Measurements from ENCODE around the gene HSPB6. TPM values are rescaled to one million over a fixed set of nuclear protein-coding genes. Genes with fewer than 3 reads are reported as not detected.

Gene HSPB6
- total and polyA plus RNA-seq, 7 donors = 303 to 1,308 (median 664) TPM

DNA sequence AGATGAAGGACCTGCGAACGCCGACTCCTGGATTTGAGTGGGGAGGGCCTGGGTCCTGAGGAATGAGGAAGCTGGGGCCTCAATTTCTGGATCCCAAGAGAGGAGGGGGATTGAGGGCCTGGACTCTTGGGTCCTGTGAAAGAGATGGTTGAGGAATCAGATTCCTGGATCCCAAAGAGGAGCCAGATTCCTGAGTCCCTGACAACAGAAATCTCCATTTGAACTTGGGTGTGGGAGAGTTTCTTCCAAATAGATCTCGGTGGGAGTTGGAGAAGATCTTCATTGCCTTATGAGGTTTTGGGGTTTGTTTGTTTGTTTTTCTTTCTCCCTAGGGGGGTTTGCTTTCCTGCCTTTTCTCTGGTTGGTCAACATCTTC, 10.8 kb downstream of the HSPB6 start:
- H3K4me1 ChIP-seq = peaks cover 42% of the 10 kb centered on the region

DNA sequence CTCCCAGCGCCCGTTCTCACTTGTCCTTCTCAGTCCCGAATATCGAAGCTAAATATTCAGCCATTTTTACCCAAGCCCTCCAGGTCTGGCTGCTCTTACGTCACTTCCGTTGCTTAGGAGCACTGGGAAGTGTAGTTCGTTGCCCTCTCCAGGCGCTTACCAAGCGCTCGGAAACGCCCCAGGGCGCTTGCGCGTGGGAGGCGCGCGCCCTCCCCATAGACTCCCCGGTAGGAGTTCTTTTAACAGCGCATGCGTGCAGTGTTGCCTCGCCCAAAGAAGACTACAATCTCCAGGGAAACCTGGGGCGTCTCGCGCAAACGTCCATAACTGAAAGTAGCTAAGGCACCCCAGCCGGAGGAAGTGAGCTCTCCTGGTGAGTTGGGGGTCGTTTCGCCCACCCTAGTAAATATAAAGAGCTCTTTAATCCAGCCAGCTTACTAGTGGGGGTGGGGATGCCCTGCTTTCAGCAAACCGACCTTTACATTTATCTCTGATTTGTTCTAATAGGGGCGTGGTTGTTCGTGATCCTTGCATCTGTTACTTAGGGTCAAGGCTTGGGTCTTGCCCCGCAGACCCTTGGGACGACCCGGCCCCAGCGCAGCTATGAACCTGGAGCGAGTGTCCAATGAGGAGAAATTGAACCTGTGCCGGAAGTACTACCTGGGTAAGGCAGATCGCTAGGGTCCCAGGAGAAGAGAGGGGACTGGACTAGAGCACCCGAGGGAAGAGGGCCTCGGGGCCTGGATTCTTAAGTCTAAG, 11.3 kb downstream of the HSPB6 start, which contains the start of the genes PSENEN and U2AF1L4:
Gene PSENEN (plus strand): TSS at position 324 of the 759 bp plus-strand sequence. CDS start 280 bp downstream, at position 604.
Gene U2AF1L4 (minus strand): TSS at position 91 of the 759 bp plus-strand sequence. CDS start 27 bp downstream, at position 64.
- peaks cover 0 to 30% of the 10 kb centered on the region in 2 donors for H3K36me3 ChIP-seq (ENCODE audit: insufficient read depth in 1 of 2, low read depth in 1 of 2)
- H3K4me3 ChIP-seq = peak within 1 kb of the TSS; percentile 89
- peaks cover 42% of the 10 kb centered on the region for H3K4me1 ChIP-seq
- H3K27me3 ChIP-seq (ENCODE audit: insufficient read depth in 3 of 3, low read length in 2 of 3) = no peaks in the 10 kb centered on the region
- DNase-seq (peak; percentile 97 to 98), ATAC-seq (peak; percentile 77 to 84 (median 82))
- TF ChIP-seq, protein P1, sequence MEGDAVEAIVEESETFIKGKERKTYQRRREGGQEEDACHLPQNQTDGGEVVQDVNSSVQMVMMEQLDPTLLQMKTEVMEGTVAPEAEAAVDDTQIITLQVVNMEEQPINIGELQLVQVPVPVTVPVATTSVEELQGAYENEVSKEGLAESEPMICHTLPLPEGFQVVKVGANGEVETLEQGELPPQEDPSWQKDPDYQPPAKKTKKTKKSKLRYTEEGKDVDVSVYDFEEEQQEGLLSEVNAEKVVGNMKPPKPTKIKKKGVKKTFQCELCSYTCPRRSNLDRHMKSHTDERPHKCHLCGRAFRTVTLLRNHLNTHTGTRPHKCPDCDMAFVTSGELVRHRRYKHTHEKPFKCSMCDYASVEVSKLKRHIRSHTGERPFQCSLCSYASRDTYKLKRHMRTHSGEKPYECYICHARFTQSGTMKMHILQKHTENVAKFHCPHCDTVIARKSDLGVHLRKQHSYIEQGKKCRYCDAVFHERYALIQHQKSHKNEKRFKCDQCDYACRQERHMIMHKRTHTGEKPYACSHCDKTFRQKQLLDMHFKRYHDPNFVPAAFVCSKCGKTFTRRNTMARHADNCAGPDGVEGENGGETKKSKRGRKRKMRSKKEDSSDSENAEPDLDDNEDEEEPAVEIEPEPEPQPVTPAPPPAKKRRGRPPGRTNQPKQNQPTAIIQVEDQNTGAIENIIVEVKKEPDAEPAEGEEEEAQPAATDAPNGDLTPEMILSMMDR (IDR thresholded peaks at IDR 0.05) = no peak
- H3K9me3 ChIP-seq = no peaks in the 10 kb centered on the region
- peak within 1 kb of the TSS; percentile 100 for H3K27ac ChIP-seq
- intact Hi-C loops (cut with DNase I) = loop anchor here in 1 of 2 donors (5.0 kb wide), 1 partner anchor 187 kb away; no protein-coding TSS in a partner anchor
- 0 to 1% (median 1%) methylated on average over 38 to 40 of the region's 40 CpGs for WGBS, 3 donors

More for the DNA sequence above, 10.8 kb downstream of the HSPB6 start:
- TF ChIP-seq, protein P1 (IDR thresholded peaks at IDR 0.05) = no peak
- H3K36me3 ChIP-seq (ENCODE audit: insufficient read depth in 1 of 2, low read depth in 1 of 2) = peaks cover 0 to 30% of the 10 kb centered on the region in 2 donors
- no peaks in the 10 kb centered on the region for H3K9me3 ChIP-seq
- H3K27me3 ChIP-seq (ENCODE audit: insufficient read depth in 3 of 3, low read length in 2 of 3) = no peaks in the 10 kb centered on the region
- no peak for DNase-seq
- H3K4me3 ChIP-seq = peak overlapping the region; percentile 89
- 1 to 14% (median 14%) methylated on average over 4 of the region's 4 CpGs for whole genome bisulfite sequencing, 3 donors
- intact Hi-C loops (cut with DNase I) = loop anchor here in 1 of 2 donors (5.0 kb wide), 1 partner anchor 186 kb away; no protein-coding TSS in a partner anchor
- no peak for ATAC-seq
- H3K27ac ChIP-seq = peak overlapping the region; percentile 100

DNA sequence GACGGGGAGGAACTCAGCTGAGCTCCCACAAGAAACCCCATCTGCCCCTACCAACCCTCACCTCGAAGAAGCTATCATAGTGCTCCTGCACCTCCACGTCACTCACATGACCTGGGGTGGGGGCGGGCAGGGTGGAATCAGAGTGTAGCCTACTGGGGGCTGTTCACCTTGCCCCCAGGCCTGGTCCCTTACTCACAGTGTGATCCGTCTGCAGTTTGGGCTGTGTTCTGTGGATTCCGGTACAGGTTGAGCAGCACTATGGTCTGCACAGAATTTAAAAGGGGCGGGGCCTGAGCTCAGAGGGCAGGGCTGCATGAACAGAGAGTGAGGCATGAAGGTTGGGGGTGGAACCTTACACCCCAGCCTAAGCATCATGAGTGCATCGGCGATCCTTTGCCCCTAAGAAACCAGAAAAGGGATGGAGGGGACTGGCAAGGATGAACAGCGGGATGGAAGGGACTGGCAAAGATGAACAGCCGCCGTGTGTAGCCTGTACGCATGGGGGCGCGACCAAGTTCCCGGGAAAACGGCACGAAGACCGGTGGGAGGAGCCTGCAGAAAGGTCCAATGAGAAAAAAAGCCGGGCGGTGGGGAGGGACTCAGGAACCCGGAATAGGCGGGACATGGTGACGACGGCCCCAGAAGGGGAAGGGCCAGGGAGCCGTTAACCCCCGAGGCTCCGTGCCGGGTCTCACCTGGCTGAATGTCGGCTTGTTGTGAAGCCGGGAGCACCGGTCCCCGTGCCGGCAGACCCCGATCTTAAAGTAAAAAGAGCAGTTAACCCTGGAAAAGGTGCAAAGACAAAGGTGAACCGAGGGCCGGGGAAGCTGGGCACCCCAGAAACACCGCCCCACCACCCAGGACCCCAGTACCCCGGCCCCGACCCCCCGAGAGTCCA, 12.2 kb downstream of the HSPB6 start:
- ATAC-seq (peak; percentile 73 to 80 (median 76)), DNase-seq (peak; percentile 95 to 97)
- Histone ChIP-seq H3K27ac (peak overlapping the region; percentile 100), H3K4me3 (peak overlapping the region; percentile 89), H3K27me3 (ENCODE audit: insufficient read depth in 3 of 3, low read length in 2 of 3) (no peaks in the 10 kb centered on the region), H3K9me3 (no peaks in the 10 kb centered on the region), H3K4me1 (peaks cover 48% of the 10 kb centered on the region), H3K36me3 (ENCODE audit: insufficient read depth in 1 of 2, low read depth in 1 of 2) (peaks cover 0 to 30% of the 10 kb centered on the region in 2 donors)
- WGBS, 3 donors = 7% methylated on average over 41 of the region's 41 CpGs
- TF ChIP-seq, protein P1 (IDR thresholded peaks at IDR 0.05) = peak; percentile 30
- intact Hi-C loops (cut with DNase I) = loop anchor here in 1 of 2 donors (5.0 kb wide), 1 partner anchor 188 kb away; no protein-coding TSS in a partner anchor

DNA sequence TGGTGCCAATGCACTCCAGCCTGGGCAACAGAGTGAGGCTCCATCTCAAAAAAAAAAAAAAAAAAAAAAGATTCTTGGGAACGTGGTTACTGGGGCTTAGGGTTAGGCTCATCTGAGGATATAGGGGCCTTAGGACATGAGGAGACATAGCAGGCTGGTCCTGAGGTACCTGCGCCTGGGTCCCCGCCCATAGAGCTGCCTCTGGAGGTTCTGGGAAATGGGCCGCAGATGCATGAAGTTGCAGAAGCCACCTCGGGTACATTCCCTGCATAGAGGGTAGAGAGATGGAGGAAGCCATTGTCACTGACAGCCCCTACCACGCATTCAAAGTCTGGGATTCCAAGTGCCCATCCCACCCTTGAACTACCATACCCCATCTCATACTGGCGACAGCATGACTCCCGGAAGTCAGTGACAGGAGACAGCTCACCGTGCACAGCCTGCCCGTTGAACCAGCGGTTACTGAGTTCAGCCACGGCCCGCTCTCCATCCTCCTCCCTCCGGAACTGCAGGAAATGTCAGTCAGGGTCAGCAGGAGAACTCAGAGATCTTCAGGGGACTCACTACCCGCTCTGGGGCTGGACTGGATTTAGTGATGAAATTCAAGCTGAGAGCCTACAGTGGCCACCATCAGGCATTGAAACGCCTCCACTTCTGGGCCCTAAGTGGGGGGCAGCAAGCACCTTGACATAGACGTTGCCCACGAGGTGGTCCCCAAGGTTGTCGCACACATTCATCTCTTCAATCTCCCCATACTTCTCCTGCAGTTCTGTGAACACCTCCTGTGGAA, 13.0 kb downstream of the HSPB6 start:
- peaks cover 0 to 35% of the 10 kb centered on the region in 2 donors for H3K36me3 ChIP-seq (ENCODE audit: insufficient read depth in 1 of 2, low read depth in 1 of 2)
- DNase-seq = no peak
- H3K9me3 ChIP-seq = no peaks in the 10 kb centered on the region
- no peak for ATAC-seq
- H3K4me1 ChIP-seq = peaks cover 42% of the 10 kb centered on the region
- H3K27me3 ChIP-seq (ENCODE audit: insufficient read depth in 3 of 3, low read length in 2 of 3) = no peaks in the 10 kb centered on the region
- intact Hi-C loops (cut with DNase I) = no loop called here
- TF ChIP-seq, protein P1 (IDR thresholded peaks at IDR 0.05) = no peak
- peak overlapping the region; percentile 100 for H3K27ac ChIP-seq
- 84 to 87% (median 86%) methylated on average over 19 of the region's 19 CpGs for WGBS, 3 donors
- peak overlapping the region; percentile 89 for H3K4me3 ChIP-seq

Data from psoas muscle (tissue), 8 donors.